Subcutaneous adipose tissue (tissue), 4 donors: ENCODE data around the gene CDKN2B. TPM values are rescaled to one million over a fixed set of nuclear protein-coding genes. Genes with fewer than 3 reads are reported as not detected.

ENCODE experiments used
- CTCF ChIP-seq: fragments of 450-650 bp; IDR thresholded peaks from one replicate; pipeline ENCODE4 v1.5.1; 2016; ENCODE audit warnings: low read depth, mild to moderate bottlenecking, control low read depth, antibody characterized with exemption, moderate library complexity
- total RNA-seq, 4 donors: library from RNA; depleted of rRNA; stranded (reverse); fragments of >200 nt; gene quantifications; one replicate each; pipeline ENCODE4 v1.1.0, GENCODE V29; 2016

Gene CDKN2B
- total RNA-seq, 4 donors from 2014 or later: 29.8 to 95.4 (median 65.4) TPM

- no peak for TF ChIP-seq CTCF
Measured at GRCh38 chr9:21997480-21997879, 11.6 kb downstream of the CDKN2B start.

GRCh38 chr9:21996858-21997257 lies 12.2 kb downstream of the CDKN2B start:
- TF ChIP-seq CTCF: no peak

- TF ChIP-seq CTCF: no peak
Measured at GRCh38 chr9:21996438-21996837, 12.7 kb downstream of the CDKN2B start.

GRCh38 chr9:21995666-21996398 lies 13.3 kb downstream of the CDKN2B start:
- TF ChIP-seq CTCF: no peak

DNA sequence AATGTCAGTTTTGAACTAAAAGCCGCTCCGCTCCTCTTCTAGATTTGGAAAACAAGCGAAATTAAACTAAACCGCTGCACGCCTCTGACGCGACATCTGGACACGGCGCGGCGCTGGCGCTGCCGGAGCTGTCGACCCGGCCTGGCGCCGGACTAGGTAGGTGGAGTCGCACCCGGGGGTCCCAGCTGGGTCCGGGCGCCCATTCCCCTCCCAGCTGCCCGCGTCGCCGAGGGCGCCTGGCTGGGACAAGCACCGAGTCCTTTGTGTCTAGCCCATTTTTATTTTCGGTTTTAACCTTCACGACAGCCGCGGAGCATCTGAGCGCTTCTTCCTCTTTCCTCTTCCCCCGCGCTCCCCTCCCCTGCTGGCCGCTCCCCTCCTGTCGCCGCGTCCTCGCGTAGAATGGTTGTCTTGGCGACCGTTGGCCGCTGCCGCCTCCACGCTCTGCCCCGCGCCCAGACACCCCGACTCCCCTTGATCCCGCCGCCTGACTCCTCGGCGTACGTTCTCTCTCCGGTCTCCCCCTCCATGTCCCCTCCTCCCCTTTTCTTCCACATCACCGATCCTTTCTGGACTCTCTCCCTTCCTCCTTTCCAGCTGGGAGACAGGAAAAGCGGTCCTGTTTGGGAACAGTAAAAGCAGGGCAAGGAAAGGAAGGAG lies 14.0 kb downstream of the CDKN2B start:
- no peak for TF ChIP-seq CTCF

DNA sequence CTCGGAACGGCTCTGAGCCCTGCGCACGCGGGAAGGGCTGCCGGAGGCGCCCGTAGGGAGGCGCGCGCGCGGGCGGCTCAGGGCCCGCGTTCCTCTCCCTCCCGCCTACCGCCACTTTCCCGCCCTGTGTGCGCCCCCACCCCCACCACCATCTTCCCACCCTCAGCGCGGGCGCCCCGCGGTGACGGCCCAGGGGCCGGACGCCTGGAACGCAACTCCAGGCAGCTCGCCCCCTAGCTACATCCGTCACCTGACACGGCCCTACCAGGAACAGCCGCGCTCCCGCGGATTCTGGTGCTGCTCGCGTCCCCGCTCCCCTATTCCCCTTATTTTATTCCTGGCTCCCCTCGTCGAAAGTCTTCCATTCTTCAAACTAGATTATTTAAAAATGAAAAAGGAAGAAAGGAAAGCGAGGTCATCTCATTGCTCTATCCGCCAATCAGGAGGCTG lies 14.5 kb downstream of the CDKN2B start, which contains the start of gene CDKN2B-AS1:
CDKN2B-AS1 (plus strand) TSS at position 236 of the 450 bp plus-strand sequence.
- TF ChIP-seq CTCF: no peak

DNA sequence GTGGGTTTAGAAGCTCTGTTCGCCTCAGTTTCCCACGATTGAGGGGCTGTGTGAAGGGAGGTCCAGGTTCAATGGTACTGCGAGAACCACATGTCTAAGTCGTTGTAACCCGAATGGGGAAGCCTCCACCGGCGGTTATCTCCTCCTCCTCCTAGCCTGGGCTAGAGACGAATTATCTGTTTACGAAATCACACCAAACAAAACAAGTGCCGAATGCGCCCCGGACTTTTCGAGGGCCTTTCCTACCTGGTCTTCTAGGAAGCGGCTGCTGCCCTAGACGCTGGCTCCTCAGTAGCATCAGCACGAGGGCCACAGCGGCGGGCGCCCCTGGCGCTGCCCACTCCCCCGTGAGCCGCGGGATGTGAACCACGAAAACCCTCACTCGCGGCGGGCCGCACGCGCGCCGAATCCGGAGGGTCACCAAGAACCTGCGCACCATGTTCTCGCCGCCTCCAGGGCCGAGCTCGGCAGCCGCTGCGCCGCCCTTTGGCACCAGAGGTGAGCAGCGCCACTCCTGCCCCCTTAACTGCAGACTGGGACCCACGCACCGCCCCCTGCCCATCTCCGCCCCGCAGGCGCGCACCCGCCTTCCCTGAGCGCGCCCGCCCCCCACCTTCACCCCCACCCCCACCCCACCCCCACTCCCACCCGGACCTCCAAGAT lies 15.1 kb downstream of the CDKN2B start, which contains the start of gene CDKN2A:
CDKN2A (minus strand) TSS at position 500 of the 663 bp plus-strand sequence.
- TF ChIP-seq CTCF: no peak
